Effector memory CD4-positive, alpha-beta T cell (primary cell): ENCODE data around the gene CCDC69.

Experiments
- DNase-seq, 3 donors: peaks; one replicate each; pipeline ENCODE4 v3.0.0-alpha.2; 2020
- H3K27ac ChIP-seq: 2 replicates; pipeline ENCODE4 v1.7.0; 2013; ENCODE audit warnings: mild to moderate bottlenecking, low read length, moderate library complexity; ENCODE audit not compliant: insufficient read depth, poor library complexity, severe bottlenecking
- H3K27me3 ChIP-seq: replicated peaks from 2 replicates; pipeline ENCODE4 v1.7.0; 2013; ENCODE audit warnings: mild to moderate bottlenecking, low read length; ENCODE audit not compliant: insufficient read depth, control insufficient read depth, poor library complexity, severe bottlenecking
- H3K36me3 ChIP-seq: 2 replicates; pipeline ENCODE4 v1.7.0; 2013; ENCODE audit warnings: mild to moderate bottlenecking, low read length, moderate library complexity; ENCODE audit not compliant: control insufficient read depth, insufficient read depth
- H3K4me1 ChIP-seq: 2 replicates; pipeline ENCODE4 v1.7.0; 2013; ENCODE audit warnings: low read length, mild to moderate bottlenecking; ENCODE audit not compliant: control insufficient read depth, insufficient read depth, poor library complexity, severe bottlenecking
- H3K4me3 ChIP-seq: 2 replicates; pipeline ENCODE4 v1.7.0; 2013; ENCODE audit warnings: low read length, low read depth, mild to moderate bottlenecking; ENCODE audit not compliant: insufficient read depth, poor library complexity, severe bottlenecking
- H3K9me3 ChIP-seq: 2 replicates; pipeline ENCODE4 v1.7.0; 2013; ENCODE audit warnings: mild to moderate bottlenecking, low read length, moderate library complexity; ENCODE audit not compliant: control insufficient read depth

The CCDC69 gene

DNA sequence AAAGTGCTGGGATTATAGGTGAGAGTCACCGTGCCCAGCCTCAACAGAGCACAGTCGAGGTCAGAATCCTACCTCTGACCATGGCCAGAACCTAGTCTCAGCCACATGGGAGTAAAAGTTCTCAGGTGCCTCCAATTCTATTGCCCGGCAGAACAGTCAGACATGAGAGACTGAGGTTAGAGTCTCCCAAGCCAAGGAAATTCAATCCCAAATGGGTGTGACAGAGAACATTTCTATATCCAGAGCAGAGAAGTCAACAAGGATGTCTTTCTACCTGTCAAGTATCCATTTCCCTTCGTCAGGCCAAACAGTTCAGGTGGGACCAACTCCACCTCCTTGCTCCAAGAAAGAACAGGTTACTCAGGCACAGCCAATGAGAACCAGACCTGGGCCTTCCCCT lies 76.9 kb downstream of the CCDC69 start:
- Histone ChIP-seq H3K27me3 (no peaks in the 10 kb centered on the region), H3K9me3 (no peaks in the 10 kb centered on the region), H3K4me3 (no peak overlapping the region), H3K27ac (no peak overlapping the region), H3K4me1 (peaks cover 100% of the 10 kb centered on the region), H3K36me3 (peaks cover 33% of the 10 kb centered on the region)
- DNase-seq: no peak

DNA sequence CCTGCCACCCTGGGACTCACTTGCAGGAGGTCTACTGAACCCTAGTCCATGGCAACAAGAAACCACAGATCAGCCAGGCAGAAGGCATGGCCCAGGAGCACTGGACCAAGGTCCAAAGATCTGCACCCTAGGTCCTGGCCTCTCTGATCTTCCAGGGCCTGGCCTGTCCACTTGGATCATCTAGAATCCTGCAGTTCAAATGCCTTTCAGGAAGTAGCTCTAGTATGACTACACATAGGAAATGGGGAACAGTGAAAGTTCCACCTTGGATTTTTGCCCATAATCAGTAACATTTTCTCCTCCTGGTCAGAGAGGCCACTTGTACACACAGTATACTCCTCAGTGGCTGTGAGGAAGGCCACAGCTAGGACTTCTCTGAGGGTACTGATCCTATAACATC lies 77.8 kb downstream of the CCDC69 start:
- Histone ChIP-seq H3K9me3 (no peaks in the 10 kb centered on the region), H3K36me3 (peaks cover 33% of the 10 kb centered on the region), H3K27ac (peak overlapping the region; percentile 44), H3K27me3 (no peaks in the 10 kb centered on the region), H3K4me1 (peaks cover 100% of the 10 kb centered on the region), H3K4me3 (no peak overlapping the region)
- DNase-seq: no peak

DNA sequence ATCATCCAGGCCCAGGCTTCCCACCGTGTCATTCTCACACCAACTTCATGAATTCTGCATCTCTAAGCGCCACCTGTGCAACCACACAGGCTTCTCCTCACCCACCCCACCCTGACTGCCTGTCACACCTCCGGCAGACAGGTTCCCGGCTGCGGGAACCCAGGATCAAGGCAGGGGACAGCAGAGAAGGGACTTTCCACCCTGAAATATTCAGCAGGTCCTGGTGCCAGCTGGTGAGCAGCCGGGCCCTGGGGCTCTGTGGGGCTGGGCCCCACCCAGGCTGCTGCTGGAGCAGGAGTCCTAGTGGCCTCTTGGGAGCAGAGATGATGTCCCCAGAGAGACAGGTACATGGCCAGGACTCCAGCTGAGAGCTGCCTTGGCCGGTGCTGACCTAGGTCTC lies 79.0 kb downstream of the CCDC69 start:
- Histone ChIP-seq H3K36me3 (peaks cover 33% of the 10 kb centered on the region), H3K27me3 (no peaks in the 10 kb centered on the region), H3K4me1 (peaks cover 98% of the 10 kb centered on the region), H3K27ac (peak overlapping the region; percentile 46), H3K9me3 (no peaks in the 10 kb centered on the region), H3K4me3 (no peak overlapping the region)
- no peak for DNase-seq

DNA sequence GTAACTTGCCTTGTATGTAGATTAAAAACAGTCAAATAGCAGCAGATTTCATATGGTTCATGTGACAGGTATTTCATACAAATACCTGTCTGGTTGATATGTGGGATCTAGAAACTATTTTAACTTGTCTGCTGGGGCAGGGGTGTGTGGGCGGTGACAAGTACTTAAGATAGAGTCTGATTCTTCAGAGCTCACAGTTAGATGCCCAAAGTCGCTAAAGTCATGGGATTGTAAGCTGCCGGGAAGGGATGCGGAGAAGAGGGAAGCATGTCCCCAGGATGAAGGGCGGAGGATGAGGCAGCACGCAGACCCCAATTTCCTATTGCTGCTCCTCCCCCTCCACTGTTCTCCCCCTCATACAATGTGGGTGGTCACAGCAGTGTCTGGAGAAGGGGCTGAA lies 79.6 kb downstream of the CCDC69 start:
- no peak overlapping the region for H3K4me3 ChIP-seq
- H3K27ac ChIP-seq: peak overlapping the region; percentile 71
- no peaks in the 10 kb centered on the region for H3K27me3 ChIP-seq
- H3K36me3 ChIP-seq: peaks cover 36% of the 10 kb centered on the region
- DNase-seq: no peak
- no peaks in the 10 kb centered on the region for H3K9me3 ChIP-seq
- peaks cover 98% of the 10 kb centered on the region for H3K4me1 ChIP-seq

DNA sequence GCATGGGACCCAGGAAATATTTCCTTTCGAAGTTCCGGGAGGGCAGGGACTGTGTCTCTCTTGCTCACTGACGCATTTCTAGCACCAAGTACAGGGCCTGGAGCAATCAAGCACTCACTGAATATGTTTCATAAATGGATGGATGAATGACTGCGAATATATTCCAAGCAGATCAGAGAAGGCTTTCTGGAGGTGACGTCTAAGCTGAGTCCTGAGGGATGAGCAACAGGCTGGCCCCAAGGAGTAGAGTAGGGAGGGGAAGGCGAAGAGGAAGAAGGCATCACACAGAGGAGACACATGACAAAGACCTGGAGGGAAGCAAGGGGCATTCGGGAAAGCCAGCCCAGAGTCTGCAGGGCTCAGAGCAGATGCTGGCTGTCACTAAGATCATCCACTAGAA lies 80.2 kb downstream of the CCDC69 start:
- no peak overlapping the region for H3K4me3 ChIP-seq
- DNase-seq: no peak
- H3K36me3 ChIP-seq: peaks cover 42% of the 10 kb centered on the region
- H3K9me3 ChIP-seq: no peaks in the 10 kb centered on the region
- peak overlapping the region; percentile 71 for H3K27ac ChIP-seq
- H3K4me1 ChIP-seq: peaks cover 98% of the 10 kb centered on the region
- no peaks in the 10 kb centered on the region for H3K27me3 ChIP-seq

DNA sequence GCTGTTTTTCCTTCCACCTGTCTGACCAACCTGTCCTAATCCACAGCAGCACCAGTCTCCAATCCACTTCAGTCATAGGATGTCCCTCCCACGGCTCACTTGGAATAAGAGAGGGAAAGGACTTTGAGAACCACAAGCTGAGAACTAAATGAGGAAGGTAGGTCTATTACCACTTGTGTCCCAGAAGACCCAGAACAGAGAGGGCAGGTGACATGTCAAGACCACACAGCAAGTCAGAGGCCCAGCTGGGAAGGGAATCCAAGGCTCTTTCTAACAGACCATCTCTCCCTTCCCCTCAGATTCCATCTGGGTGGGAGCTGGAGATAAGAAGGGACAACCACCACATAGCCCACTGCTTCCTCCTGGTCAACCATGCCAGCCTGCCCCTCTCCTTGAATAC lies 81.0 kb downstream of the CCDC69 start:
- Histone ChIP-seq H3K4me1 (peaks cover 98% of the 10 kb centered on the region), H3K27ac (peak overlapping the region; percentile 71), H3K4me3 (no peak overlapping the region)

DNA sequence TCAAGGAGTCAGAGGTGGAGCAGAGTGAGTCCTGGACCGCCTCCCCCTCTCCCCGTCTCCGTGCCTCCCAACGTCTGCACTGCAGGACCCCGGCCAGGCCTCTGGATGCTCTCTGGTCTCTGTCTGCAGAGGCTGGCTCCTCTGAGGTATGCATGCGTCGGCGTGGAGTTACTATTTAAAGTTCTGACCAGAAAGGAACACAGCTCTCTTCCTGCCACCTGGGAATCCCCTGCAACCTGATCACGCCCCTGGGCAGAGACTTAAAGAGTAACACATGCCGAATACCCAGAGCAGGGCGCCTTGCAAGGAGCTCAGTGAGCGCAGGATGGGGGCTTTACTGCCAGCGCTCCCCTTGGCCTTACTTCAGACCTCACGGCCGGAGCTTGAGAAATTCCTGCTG lies 82.4 kb downstream of the CCDC69 start:
- Histone ChIP-seq H3K4me1 (peaks cover 87% of the 10 kb centered on the region), H3K9me3 (no peaks in the 10 kb centered on the region), H3K4me3 (peak overlapping the region; percentile 22), H3K27me3 (no peaks in the 10 kb centered on the region), H3K36me3 (peaks cover 52% of the 10 kb centered on the region), H3K27ac (peak overlapping the region; percentile 71)
- DNase-seq: peak in 2 of 3 donors; percentile 36 to 52

More for the DNA sequence above, 81.0 kb downstream of the CCDC69 start:
- H3K27me3 ChIP-seq: no peaks in the 10 kb centered on the region
- no peak for DNase-seq
- H3K36me3 ChIP-seq: peaks cover 50% of the 10 kb centered on the region
- no peaks in the 10 kb centered on the region for H3K9me3 ChIP-seq

DNA sequence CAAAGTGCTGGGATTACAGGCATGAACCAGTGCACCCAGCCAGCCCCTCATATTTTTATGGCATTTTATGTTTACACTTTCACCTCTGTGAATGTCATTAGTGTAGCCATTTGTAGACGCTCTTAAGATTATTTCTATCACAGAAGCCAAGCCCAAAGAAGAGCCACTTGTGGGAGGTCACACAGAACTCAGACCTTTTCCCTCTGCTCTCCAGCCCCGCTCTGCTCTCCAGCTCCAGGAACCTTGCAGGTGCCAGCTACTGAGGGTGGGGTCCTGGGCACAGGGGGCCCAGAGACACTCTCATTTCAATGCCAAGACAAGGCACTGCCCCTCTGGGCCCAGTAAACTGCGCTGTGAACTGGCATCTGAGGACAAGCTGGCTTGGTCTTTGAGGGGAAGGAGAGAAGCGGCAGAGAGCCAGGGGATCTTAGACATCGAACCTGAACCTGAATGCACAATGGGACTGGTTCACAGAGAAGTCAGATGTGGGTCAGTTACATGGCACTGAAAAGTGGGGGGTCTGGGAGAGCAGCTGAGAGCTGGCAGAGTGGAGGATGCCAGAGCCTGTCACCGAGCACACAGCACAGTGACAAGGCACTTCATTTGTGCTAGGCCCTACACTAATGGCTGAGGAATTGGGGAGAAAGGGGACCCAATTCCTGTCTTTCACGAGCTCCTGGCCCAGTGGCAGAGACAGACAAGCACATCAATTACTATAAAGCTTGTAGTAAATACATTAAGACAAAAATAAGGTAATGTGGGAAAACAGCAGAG lies 83.0 kb downstream of the CCDC69 start:
- peak overlapping the region; percentile 22 for H3K4me3 ChIP-seq
- no peaks in the 10 kb centered on the region for H3K27me3 ChIP-seq
- no peaks in the 10 kb centered on the region for H3K9me3 ChIP-seq
- peak overlapping the region; percentile 71 for H3K27ac ChIP-seq
- peaks cover 54% of the 10 kb centered on the region for H3K36me3 ChIP-seq
- DNase-seq: no peak
- peaks cover 81% of the 10 kb centered on the region for H3K4me1 ChIP-seq

DNA sequence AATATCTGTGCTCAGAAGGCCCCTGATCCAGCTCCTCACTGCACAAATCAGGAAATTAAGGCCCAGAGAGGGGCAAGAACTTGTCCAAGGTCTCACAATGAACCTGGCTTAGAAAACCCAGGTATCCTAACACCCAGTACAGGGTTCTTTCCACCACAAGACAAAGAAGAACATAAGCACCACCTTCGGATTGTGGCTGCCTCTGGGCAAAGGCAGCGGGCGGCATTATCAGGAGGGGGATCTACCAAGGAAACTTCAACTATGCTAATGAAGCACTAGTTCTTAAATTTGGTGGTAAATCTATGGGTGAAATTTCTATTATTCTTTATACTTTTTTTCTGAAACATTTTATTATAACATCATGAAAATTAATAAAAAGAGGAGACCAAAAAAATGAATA lies 84.2 kb downstream of the CCDC69 start:
- Histone ChIP-seq H3K4me1 (peaks cover 68% of the 10 kb centered on the region), H3K4me3 (no peak overlapping the region), H3K27ac (peak overlapping the region; percentile 71), H3K9me3 (no peaks in the 10 kb centered on the region), H3K27me3 (no peaks in the 10 kb centered on the region), H3K36me3 (peaks cover 56% of the 10 kb centered on the region)
- DNase-seq: no peak

DNA sequence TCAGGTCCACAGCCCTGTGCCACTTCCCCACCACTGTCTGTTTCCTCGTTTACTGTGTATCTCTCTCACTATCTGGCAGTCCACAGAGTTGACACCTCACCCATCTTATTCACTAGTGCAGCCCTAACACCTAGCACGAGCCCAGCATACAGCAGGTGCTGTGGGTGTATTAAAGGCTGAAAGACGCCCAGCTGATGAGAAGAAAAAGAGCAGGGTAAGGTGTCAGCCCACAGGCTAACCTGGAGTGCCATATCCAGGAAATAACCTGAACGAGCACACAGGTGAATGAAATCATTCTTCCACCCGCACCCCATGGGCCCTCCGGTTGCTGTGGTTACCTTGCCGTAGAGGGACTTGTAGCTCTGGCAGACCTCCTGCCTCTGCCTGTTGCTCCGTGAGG lies 84.9 kb downstream of the CCDC69 start:
- Histone ChIP-seq H3K9me3 (no peaks in the 10 kb centered on the region), H3K27ac (peak overlapping the region; percentile 71), H3K36me3 (peaks cover 61% of the 10 kb centered on the region), H3K4me1 (peaks cover 62% of the 10 kb centered on the region), H3K27me3 (no peaks in the 10 kb centered on the region), H3K4me3 (no peak overlapping the region)
- DNase-seq: peak in 2 of 3 donors; percentile 10 to 31
